GM18909 (cell line): ENCODE data around the gene FOS.
"Not testable (repeated sequence)": the region's sequence is repeated elsewhere in the genome, so short reads cannot be mapped to it uniquely, and the experiment has no call there.

Source experiments
- ATAC-seq: cut with Tn5 transposase; IDR thresholded peaks from one replicate; pipeline ENCODE4 v1.9.1; 2021; ENCODE audit warnings: mild to moderate bottlenecking; ENCODE audit not compliant: unreplicated experiment, poor library complexity

The FOS gene

DNA sequence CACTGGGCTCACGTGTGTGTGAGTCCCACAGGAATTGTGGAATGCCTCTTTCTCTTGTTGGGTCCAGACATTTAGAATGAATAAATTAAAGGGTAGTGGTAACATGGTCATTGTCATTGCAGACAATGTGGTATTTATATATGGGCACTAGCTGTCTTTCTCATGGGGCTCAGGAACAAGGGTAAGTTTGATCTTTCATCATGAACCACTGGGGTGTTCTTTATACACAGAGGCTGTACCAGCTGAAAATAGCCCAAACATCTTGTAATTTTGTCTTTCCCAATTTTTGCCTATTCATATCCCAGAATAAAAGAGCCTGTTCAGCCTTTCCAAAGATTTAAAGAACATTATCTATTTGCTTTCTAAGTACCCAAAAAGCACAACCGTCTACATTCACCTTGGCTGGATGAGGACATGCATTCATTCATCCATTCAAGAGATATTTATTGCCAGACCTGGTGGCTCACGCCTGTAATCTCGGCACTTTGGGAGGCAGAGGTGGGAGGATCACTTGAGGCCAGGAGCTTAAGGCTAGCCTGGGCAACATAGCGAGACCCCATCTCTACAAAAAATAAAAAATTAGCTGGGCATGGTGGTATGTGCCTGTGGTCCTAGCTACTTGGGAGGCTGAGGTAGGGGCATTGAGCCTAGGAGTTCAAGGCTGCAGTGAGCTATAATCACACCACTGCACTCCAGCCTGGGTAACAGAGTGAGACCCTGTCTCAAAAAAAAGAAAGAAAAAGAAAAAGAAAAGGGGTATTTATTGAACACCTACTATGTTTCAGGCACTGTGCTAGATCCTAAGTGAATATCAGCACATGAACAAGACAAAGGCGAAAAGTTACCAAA, 4.4 kb upstream of the FOS start:
- ATAC-seq = no peak

DNA sequence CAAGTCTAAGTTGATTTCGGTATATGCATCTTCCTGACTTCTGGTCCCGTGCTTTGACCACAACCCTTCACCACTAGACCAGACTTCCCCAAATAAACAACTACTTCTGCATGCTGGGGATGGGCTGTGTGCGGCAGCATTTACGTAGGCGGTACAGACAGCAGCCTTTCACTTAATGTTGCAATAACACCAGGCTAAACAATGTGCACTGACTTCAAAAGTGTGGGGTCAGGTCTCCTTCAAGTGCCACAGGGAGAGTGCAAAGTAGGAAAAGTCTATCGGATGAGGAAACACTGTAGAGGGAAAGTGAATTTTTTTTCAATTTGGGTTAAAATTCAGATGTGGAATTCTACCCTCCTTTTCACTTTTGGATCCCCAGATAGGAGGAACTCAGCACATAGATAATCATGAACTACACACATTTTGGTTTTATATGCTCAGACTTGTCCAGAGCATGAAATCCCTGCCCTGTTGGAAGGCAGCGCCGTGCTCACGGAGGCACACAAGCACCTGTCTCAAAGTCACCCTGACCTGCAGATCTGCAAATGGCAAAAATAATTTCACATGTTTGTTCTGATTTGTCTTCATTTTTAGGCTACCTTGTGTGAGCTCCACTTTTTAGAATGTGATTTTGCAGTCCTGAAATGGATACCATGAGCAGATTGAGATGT, 3.6 kb upstream of the FOS start:
- ATAC-seq = no peak

DNA sequence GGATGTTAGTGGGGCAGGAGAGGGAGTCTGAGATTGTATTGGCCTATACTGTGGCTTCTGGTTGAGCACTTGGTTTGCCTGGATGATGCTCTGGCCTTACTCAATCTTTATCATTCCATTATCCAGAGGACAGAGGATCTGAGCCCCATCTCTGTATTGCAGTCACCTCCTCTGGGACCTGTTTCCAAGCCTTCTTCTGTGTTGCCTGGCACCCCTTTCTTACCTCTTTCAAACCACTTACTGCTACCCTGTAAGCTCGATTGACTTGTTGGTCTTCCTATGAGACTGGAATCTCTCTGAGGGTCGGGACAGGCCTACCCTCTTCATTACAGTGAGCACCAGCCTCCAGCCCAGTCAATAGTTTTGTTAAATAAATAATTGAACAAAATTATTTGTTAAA, 3.0 kb upstream of the FOS start:
- no peak for ATAC-seq

DNA sequence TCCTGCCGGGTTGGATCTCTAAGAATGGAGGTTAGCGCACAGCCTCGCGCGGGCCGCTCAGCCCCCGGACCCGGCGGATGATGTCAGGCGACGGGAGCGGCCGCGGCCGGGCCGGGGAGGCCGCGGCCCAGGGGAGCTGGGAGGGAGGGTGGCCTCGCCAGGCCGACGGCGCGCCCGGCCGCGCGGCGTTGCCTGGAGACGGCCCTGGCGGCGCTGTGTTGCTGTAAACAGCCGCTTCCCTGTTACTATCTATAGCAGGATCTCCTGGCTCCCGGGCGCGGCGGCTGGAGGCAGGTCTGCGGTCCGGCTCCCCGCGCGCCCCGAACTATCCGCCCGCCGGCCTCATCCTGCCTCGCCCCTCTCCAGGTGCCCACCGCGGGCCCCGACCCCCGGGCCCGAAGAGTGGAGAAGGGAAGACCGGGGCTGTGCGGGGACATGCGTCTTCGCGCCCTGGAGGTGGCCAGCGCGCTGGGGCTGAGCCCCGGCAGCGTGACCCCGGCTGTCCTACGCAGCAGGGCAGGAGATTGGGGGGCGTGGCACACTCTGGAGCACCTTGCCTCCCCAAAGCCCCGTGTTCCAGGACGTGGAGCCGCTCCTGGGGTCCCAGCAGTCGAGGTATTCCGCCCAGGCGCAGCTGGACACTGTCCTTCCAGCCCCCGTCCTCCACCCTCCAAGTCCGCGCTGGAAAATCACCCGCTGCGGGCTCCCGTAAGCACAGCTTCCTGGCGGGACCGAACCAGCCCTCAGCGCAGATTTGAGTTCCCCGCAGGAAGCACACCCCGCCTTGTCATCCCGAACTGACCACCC, 1.4 kb upstream of the FOS start:
- ATAC-seq = no peak

DNA sequence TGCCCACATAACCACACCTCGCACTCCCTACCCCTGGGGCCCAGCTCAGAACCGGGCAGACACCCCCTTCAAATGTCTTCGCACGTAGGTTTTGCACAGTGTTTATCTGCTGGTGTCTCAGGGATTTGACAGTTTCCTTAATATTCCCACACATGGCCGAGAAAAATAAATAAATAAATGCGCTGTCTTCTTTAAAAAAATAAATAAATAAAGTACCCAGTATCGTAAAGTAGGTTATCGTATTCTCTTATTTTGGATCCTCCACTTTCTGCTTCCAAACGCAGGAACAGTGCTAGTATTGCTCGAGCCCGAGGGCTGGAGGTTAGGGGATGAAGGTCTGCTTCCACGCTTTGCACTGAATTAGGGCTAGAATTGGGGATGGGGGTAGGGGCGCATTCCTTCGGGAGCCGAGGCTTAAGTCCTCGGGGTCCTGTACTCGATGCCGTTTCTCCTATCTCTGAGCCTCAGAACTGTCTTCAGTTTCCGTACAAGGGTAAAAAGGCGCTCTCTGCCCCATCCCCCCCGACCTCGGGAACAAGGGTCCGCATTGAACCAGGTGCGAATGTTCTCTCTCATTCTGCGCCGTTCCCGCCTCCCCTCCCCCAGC, 710 bp upstream of the FOS start:
- ATAC-seq = peak; percentile 11

DNA sequence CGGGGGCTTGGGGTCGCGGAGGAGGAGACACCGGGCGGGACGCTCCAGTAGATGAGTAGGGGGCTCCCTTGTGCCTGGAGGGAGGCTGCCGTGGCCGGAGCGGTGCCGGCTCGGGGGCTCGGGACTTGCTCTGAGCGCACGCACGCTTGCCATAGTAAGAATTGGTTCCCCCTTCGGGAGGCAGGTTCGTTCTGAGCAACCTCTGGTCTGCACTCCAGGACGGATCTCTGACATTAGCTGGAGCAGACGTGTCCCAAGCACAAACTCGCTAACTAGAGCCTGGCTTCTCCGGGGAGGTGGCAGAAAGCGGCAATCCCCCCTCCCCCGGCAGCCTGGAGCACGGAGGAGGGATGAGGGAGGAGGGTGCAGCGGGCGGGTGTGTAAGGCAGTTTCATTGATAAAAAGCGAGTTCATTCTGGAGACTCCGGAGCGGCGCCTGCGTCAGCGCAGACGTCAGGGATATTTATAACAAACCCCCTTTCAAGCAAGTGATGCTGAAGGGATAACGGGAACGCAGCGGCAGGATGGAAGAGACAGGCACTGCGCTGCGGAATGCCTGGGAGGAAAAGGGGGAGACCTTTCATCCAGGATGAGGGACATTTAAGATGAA, 630 bp downstream of the FOS start:
- ATAC-seq = peak; percentile 2

DNA sequence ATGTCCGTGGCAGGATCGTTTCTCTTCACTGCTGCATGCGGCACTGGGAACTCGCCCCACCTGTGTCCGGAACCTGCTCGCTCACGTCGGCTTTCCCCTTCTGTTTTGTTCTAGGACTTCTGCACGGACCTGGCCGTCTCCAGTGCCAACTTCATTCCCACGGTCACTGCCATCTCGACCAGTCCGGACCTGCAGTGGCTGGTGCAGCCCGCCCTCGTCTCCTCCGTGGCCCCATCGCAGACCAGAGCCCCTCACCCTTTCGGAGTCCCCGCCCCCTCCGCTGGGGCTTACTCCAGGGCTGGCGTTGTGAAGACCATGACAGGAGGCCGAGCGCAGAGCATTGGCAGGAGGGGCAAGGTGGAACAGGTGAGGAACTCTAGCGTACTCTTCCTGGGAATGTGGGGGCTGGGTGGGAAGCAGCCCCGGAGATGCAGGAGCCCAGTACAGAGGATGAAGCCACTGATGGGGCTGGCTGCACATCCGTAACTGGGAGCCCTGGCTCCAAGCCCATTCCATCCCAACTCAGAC, 1.2 kb downstream of the FOS start:
- no peak for ATAC-seq

DNA sequence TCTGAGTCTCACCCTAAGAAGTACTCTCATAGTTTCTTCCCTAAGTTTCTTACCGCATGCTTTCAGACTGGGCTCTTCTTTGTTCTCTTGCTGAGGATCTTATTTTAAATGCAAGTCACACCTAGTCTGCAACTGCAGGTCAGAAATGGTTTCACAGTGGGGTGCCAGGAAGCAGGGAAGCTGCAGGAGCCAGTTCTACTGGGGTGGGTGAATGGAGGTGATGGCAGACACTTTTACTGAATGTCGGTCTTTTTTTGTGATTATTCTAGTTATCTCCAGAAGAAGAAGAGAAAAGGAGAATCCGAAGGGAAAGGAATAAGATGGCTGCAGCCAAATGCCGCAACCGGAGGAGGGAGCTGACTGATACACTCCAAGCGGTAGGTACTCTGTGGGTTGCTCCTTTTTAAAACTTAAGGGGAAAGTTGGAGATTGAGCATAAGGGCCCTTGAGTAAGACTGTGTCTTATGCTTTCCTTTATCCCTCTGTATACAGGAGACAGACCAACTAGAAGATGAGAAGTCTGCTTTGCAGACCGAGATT, 1.7 kb downstream of the FOS start:
- no peak for ATAC-seq

DNA sequence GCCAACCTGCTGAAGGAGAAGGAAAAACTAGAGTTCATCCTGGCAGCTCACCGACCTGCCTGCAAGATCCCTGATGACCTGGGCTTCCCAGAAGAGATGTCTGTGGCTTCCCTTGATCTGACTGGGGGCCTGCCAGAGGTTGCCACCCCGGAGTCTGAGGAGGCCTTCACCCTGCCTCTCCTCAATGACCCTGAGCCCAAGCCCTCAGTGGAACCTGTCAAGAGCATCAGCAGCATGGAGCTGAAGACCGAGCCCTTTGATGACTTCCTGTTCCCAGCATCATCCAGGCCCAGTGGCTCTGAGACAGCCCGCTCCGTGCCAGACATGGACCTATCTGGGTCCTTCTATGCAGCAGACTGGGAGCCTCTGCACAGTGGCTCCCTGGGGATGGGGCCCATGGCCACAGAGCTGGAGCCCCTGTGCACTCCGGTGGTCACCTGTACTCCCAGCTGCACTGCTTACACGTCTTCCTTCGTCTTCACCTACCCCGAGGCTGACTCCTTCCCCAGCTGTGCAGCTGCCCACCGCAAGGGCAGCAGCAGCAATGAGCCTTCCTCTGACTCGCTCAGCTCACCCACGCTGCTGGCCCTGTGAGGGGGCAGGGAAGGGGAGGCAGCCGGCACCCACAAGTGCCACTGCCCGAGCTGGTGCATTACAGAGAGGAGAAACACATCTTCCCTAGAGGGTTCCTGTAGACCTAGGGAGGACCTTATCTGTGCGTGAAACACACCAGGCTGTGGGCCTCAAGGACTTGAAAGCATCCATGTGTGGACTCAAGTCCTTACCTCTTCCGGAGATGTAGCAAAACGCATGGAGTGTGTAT, 2.4 kb downstream of the FOS start:
- no peak for ATAC-seq

DNA sequence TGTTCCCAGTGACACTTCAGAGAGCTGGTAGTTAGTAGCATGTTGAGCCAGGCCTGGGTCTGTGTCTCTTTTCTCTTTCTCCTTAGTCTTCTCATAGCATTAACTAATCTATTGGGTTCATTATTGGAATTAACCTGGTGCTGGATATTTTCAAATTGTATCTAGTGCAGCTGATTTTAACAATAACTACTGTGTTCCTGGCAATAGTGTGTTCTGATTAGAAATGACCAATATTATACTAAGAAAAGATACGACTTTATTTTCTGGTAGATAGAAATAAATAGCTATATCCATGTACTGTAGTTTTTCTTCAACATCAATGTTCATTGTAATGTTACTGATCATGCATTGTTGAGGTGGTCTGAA, 3.0 kb downstream of the FOS start:
- no peak for ATAC-seq

DNA sequence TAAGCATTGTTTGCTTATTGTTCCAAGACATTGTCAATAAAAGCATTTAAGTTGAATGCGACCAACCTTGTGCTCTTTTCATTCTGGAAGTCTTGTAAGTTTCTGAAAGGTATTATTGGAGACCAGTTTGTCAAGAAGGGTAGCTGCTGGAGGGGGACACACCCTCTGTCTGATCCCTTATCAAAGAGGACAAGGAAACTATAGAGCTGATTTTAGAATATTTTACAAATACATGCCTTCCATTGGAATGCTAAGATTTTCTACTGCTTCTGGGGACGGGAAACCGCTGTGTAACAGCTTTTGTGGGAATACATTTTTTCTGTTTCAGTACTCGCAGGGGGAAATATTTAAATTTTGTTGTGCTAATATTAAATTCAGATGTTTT, 3.5 kb downstream of the FOS start:
- no peak for ATAC-seq

DNA sequence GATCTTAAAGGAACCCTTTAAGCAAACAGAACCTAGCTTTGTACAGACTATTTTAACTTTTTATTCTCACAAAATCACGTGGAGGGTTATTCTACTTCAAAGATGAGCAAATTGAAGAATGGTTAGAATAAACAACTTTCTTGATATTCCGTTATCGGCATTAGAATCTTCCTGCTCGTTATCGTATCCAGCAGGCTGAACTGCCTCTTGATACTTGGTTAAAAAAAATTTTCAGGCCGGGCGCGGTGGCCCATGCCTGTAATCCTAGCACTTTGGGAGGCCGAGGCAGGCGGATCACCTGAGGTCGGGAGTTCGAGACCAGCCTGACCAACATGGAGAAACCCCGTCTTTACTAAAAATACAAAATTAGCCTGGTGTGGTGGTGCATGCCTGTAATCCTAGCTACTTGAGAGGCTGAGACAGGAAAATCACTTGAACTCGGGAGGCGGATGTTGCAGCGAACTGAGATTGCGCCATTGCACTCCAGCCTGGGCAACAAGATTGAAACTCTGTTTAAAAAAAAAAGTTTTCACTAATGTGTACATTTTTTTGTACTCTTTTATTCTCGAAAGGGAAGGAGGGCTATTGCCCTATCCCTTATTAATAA, 4.0 kb downstream of the FOS start:
- ATAC-seq = not testable (repeated sequence)

DNA sequence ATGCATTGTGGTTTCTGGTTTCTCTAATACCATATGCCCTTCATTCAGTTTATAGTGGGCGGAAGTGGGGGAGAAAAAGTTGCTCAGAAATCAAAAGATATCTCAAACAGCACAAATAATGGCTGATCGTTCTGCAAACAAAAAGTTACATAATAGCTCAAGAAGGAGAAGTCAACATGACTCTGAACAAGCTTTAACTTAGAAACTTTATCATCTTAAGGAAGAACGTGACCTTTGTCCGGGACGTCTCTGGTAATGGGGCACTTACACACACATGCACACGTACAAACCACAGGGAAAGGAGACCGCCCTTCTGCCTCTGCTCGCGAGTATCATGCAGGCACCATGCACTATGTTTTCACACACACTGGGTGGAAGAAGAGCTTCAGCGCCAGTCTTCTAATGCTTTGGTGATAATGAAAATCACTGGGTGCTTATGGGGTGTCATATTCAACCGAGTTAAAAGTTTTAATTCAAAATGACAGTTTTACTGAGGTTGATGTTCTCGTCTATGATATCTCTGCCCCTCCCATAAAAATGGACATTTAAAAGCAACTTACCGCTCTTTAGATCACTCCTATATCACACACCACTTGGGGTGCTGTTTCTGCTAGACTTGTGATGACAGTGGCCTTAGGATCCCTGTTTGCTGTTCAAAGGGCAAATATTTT, 4.7 kb downstream of the FOS start:
- no peak for ATAC-seq

DNA sequence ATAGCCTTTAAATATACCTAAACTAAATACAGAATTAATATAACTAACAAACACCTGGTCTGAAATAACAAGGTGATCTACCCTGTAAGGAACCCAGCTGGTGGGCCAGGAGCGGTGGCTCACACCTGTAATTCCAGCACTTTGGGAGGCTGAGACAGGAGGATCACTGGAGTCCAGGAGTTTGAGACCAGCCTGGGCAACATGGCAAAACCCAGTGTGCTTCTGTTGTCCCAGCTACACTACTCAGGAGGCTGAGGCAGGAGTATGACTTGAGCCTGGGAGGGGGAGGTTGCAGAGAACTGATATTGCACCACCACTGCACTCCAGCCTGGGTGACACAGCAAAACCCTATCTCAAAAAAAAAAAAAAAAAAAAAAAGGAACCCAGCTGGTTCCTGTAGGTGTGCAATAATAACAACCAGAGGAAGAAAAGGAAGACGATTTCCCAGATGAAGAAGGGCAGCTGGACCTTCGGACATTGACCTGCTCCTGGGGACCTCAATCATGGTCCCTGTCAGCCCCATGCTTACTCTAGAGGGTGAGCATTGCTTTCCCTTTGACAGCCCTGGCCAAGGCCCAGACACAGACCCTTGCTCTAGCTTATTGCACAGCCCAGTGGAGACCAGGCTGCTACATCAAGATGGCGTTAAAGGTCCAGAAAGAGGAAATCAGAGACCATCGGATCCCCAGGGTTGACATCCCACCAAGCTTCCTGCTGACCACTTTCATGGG, 5.4 kb downstream of the FOS start:
- no peak for ATAC-seq

DNA sequence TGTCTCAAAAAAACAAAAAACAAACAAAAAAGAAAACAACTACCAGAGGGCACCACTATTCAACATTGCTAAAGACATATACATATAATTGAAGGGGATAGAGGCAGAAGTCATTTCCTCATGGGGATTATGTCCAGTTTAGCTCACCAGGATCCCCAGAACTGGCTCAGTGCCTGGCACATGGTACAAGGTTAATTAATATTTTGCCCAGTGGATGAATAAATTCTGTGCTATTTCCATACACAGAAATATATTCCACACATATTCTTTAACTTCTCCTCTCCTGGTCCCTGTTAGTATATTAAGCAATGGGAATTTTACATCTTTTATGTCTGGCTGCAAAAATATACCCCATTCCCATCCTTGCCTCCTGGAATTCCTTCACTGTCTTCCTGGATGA, 6.7 kb downstream of the FOS start:
- ATAC-seq = no peak

DNA sequence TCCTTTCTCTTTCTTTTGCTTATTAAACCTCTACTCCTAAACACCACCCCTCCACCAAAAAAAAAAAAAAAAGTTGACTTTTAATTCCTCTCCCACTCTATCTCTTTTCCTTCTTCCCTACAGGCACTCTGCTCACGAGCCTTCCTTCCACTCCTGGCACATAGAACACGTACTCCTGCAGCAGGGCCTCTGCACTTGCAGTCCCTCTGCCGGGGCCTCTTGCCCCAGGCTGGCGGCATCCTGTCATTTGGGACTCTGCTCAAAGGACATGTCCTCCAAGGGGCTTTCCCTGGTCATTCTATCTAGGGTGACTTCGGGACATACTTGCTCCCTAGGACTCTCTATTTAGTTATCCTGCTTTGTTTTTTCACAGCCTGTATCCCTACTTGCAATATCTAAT, 7.7 kb downstream of the FOS start:
- ATAC-seq = no peak

DNA sequence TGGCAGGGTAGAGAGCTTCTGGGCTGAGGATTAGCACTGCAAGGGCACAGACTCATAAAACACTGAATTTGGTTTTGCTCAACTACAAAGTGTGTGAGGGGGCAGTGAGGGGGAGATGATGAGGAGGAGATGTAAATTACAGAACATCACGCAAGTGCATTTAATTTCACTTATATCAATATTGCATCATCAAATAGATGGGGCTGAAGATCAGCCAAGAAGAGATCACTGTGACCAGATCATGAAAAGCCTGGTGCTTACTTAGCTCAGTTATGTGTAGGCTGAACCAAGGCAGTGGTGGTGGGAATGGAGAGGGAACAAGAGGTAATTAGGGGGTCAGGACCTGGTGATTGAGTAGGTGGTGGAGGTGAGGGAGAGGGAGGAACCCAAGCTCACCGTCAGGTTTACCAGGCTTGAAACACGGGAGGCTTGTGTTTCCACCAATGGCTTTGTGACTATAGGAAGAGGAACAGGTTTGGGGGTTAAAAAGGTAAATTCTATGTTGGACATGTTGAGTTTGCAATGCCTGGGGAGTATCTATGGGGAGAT, 11.3 kb downstream of the FOS start:
- no peak for ATAC-seq
